Activated naive CD8-positive, alpha-beta T cell treated with anti-CD3 and anti-CD28 coated beads, Interleukin-2, amount 50 U/mL, for 24 hours (primary cell): ENCODE data around the gene FADS6.

Experiments used
- ATAC-seq: fragments of 150-1000 bp; cut with Tn5 transposase; one replicate; pipeline ENCODE4 v1.10.0; 2021
- DNase-seq: peaks from one replicate; pipeline ENCODE4 v3.0.0; 2021
- H3K27ac Mint-ChIP-seq: one replicate; pipeline ENCODE4 v1.8.0; 2021; ENCODE audit warnings: mild to moderate bottlenecking, mixed read lengths
- H3K27me3 Mint-ChIP-seq: one replicate; pipeline ENCODE4 v1.8.0; 2021; ENCODE audit warnings: mixed read lengths
- H3K36me3 Mint-ChIP-seq: one replicate; pipeline ENCODE4 v1.8.0; 2021; ENCODE audit warnings: low read depth, mixed read lengths
- H3K4me1 Mint-ChIP-seq: one replicate; pipeline ENCODE4 v1.8.0; 2021; ENCODE audit warnings: mixed read lengths
- H3K4me3 Mint-ChIP-seq: one replicate; pipeline ENCODE4 v1.8.0; 2021; ENCODE audit warnings: mild to moderate bottlenecking, moderate library complexity, mixed read lengths
- H3K9me3 Mint-ChIP-seq: one replicate; pipeline ENCODE4 v1.8.0; 2021; ENCODE audit warnings: mixed read lengths

Gene FADS6

DNA sequence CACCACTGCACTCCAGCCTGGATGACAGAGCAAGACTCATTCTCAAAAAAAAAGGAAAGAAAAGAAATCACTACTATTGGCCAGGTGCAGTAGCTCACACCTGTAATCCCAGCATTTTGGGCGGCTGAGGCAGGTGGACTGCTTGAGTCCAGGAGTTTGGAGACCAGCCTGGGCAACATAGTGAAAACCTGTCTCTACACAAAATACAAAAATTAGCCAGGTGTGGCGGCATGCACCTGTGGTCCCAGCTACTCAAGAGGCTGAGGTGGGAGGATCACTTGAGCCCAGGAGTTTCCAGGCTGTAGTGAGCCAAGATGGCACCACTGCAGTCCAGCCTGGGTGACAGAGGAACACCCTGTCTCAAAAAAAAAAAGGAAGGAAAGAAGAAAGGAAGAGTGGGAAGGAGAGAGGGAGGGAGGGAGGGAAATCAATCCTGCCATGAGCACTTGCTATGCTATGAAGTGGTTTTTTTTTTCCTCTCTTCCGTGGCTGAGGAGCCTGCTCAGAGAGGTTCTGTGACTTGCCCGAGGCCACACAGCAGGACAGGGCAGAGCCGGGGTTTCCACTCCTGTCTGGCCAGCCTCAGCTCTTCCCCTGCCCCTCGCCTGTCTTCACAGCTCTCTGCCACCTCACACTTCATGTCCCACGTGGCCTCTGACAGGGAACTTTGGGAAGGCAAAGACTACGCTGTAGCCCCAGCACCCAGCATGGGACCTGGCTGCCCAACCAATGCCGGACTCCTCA is 44.6 kb downstream of the FADS6 start:
- peaks cover 25% of the 10 kb centered on the region for H3K27me3 Mint-ChIP-seq
- DNase-seq (no peak), ATAC-seq (no peak)
- H3K4me1 Mint-ChIP-seq = peaks cover 3% of the 10 kb centered on the region
- H3K9me3 Mint-ChIP-seq = no peaks in the 10 kb centered on the region
- no peak overlapping the region for H3K4me3 Mint-ChIP-seq
- H3K27ac Mint-ChIP-seq = no peak overlapping the region
- no peaks in the 10 kb centered on the region for H3K36me3 Mint-ChIP-seq

- Mint-ChIP-seq H3K27me3 (peaks cover 27% of the 10 kb centered on the region), H3K9me3 (no peaks in the 10 kb centered on the region), H3K4me1 (peaks cover 4% of the 10 kb centered on the region), H3K27ac (no peak overlapping the region), H3K4me3 (no peak overlapping the region), H3K36me3 (no peaks in the 10 kb centered on the region)
- no peak for DNase-seq
- no peak for ATAC-seq
Measured at GRCh38 chr17:74846621-74847020, 46.8 kb downstream of the FADS6 start.

GRCh38 chr17:74843352-74843627 is 50.1 kb downstream of the FADS6 start:
- H3K27me3 Mint-ChIP-seq = peaks cover 24% of the 10 kb centered on the region
- H3K9me3 Mint-ChIP-seq = no peaks in the 10 kb centered on the region
- peaks cover 19% of the 10 kb centered on the region for H3K4me1 Mint-ChIP-seq
- no peaks in the 10 kb centered on the region for H3K36me3 Mint-ChIP-seq
- ATAC-seq (no peak), DNase-seq (no peak)
- H3K4me3 Mint-ChIP-seq = no peak overlapping the region
- H3K27ac Mint-ChIP-seq = no peak overlapping the region

DNA sequence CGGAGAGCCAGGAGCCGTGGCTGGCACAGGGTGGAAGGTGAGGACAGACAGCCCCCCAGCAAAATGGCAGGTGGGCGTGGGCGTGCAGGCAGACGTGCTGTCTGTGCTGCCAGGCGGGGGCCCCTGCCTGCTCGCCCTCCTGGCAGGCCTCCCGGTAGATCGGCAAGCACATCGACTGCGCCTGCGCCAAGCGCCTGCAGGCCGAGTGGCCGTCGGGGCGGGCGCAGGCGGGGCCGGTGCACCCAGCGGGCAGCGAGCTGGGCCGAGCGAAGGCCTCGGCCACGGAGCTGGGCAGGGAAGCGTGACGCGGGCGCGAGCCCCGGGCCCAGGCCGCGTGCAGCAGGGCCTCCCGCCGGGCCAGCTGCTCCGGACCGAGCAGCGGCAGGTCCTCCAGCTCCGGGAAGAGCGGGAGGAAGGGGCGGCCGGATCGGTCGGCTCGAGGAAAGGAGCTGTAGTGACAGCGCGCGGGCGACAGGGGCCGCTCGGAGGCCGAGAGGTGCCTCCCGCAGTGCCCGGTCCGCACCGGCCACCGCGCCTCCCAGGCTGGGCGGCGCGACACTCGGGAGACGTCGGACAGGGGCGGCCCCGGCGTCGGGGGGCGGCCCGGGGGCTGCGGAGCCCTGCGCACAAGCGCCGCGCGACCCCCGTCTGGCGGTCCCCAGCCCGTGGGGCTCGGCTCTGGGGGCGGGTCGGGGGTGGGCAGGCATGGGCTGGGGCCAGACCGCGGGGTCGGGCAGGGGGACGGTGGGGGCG is 50.7 kb downstream of the FADS6 start:
- H3K4me3 Mint-ChIP-seq = no peak overlapping the region
- H3K9me3 Mint-ChIP-seq = no peaks in the 10 kb centered on the region
- H3K27me3 Mint-ChIP-seq = peaks cover 24% of the 10 kb centered on the region
- ATAC-seq = peak; percentile 41
- no peak for DNase-seq
- no peaks in the 10 kb centered on the region for H3K36me3 Mint-ChIP-seq
- peaks cover 19% of the 10 kb centered on the region for H3K4me1 Mint-ChIP-seq
- no peak overlapping the region for H3K27ac Mint-ChIP-seq

DNA sequence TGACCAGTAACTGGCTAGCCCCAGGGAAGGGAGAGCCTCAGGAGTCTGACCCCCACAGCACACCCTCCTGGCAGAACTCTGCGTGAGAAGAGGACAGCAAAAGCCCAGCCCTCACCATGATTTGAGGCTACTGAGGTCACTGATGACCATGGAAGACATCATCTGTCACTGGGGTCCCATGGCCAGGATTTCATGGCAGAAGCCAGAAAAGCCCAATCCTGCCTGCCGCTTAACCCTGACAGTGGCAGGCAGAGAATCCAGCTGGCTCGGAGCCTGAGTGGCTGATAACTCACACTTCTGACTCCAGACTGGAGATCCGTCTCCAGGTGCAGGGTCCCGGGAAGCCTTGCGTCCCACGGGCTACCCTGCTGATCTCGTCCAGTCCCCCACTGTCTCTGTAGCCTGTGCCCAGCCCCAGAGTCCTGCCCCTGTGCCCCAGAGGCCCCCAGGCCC is 51.3 kb downstream of the FADS6 start:
- Mint-ChIP-seq H3K27me3 (peaks cover 24% of the 10 kb centered on the region), H3K9me3 (no peaks in the 10 kb centered on the region), H3K4me1 (peaks cover 19% of the 10 kb centered on the region), H3K36me3 (no peaks in the 10 kb centered on the region), H3K27ac (no peak overlapping the region), H3K4me3 (no peak overlapping the region)
- no peak for DNase-seq
- no peak for ATAC-seq

- DNase-seq (no peak), ATAC-seq (no peak)
- H3K27ac Mint-ChIP-seq = peak overlapping the region; percentile 35
- H3K9me3 Mint-ChIP-seq = no peaks in the 10 kb centered on the region
- peaks cover 6% of the 10 kb centered on the region for H3K36me3 Mint-ChIP-seq
- peaks cover 24% of the 10 kb centered on the region for H3K27me3 Mint-ChIP-seq
- peaks cover 19% of the 10 kb centered on the region for H3K4me1 Mint-ChIP-seq
- no peak overlapping the region for H3K4me3 Mint-ChIP-seq
Measured at GRCh38 chr17:74840989-74841666, 52.3 kb downstream of the FADS6 start.

- H3K36me3 Mint-ChIP-seq = peaks cover 8% of the 10 kb centered on the region
- H3K27ac Mint-ChIP-seq = no peak overlapping the region
- no peak overlapping the region for H3K4me3 Mint-ChIP-seq
- H3K4me1 Mint-ChIP-seq = peaks cover 19% of the 10 kb centered on the region
- no peak for DNase-seq
- peaks cover 24% of the 10 kb centered on the region for H3K27me3 Mint-ChIP-seq
- no peaks in the 10 kb centered on the region for H3K9me3 Mint-ChIP-seq
- ATAC-seq = peak; percentile 52
Measured at GRCh38 chr17:74839990-74840852, 53.2 kb downstream of the FADS6 start.

DNA sequence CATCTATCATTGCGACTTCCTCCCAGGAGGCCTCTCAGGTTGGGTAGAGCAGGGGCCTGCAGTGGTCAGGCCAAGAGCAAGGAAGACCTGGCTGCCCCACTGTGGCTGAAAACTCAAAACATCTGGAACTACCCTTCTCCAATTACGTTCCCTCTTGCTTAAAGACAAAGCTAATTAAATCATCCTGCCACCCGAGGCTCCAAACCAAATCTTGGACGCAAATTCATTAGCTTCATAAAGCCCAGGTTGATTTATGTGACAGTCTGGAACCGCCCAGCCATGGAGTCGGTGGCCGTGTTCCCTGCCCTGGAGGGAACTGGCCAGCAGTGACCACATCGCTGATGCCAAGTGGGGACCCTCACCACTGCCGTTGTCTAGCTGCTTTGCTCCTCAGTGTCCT is 55.2 kb downstream of the FADS6 start:
- no peaks in the 10 kb centered on the region for H3K9me3 Mint-ChIP-seq
- H3K27ac Mint-ChIP-seq = no peak overlapping the region
- ATAC-seq (no peak), DNase-seq (no peak)
- peaks cover 22% of the 10 kb centered on the region for H3K4me1 Mint-ChIP-seq
- H3K36me3 Mint-ChIP-seq = peaks cover 8% of the 10 kb centered on the region
- H3K4me3 Mint-ChIP-seq = no peak overlapping the region
- H3K27me3 Mint-ChIP-seq = peaks cover 13% of the 10 kb centered on the region

DNA sequence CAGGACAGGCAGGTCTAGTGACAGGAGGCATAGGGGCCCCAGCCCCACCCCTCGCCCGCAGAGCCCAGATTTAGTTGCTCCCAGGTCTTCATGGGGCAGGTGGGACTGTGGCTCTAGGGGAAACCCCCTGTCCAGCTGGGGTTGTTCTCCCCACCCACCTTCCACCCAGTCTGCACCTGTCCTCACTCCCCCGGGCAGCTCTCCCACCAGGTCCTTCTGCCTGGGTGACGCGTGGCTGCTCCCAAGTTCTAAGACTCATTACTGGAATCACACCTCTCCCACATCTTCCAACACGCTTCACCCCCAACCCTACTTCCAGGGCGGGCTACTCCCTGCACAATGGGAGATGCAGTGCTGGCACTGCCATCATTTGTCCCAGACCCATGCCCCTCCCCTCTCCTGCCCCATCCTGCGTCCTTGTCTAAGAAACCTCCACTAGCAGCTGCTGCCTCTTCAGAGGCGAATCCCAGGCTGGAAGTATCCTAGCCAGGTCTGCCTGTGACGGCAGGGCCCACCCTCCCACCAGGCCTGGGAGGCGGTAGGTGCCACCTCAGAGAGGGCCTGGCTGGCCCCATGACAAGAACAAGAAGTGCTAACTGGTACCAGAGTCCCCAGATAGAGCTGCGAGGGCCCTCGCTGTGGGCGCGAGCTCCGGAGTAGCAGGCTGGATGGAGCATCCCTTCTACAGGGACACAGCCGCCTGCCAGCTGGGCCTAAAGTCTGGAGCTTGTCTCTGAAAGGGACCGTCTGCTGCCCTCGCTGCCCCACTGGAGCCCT is 56.6 kb downstream of the FADS6 start:
- Mint-ChIP-seq H3K4me3 (no peak overlapping the region), H3K36me3 (peaks cover 8% of the 10 kb centered on the region), H3K27ac (no peak overlapping the region), H3K4me1 (peaks cover 19% of the 10 kb centered on the region), H3K27me3 (peaks cover 9% of the 10 kb centered on the region), H3K9me3 (no peaks in the 10 kb centered on the region)
- ATAC-seq (no peak), DNase-seq (no peak)

- Mint-ChIP-seq H3K4me3 (no peak overlapping the region), H3K27me3 (peaks cover 3% of the 10 kb centered on the region), H3K4me1 (peaks cover 16% of the 10 kb centered on the region), H3K9me3 (no peaks in the 10 kb centered on the region), H3K36me3 (peaks cover 8% of the 10 kb centered on the region), H3K27ac (no peak overlapping the region)
- no peak for ATAC-seq
- no peak for DNase-seq
Measured at GRCh38 chr17:74836191-74836590, 57.2 kb downstream of the FADS6 start.

DNA sequence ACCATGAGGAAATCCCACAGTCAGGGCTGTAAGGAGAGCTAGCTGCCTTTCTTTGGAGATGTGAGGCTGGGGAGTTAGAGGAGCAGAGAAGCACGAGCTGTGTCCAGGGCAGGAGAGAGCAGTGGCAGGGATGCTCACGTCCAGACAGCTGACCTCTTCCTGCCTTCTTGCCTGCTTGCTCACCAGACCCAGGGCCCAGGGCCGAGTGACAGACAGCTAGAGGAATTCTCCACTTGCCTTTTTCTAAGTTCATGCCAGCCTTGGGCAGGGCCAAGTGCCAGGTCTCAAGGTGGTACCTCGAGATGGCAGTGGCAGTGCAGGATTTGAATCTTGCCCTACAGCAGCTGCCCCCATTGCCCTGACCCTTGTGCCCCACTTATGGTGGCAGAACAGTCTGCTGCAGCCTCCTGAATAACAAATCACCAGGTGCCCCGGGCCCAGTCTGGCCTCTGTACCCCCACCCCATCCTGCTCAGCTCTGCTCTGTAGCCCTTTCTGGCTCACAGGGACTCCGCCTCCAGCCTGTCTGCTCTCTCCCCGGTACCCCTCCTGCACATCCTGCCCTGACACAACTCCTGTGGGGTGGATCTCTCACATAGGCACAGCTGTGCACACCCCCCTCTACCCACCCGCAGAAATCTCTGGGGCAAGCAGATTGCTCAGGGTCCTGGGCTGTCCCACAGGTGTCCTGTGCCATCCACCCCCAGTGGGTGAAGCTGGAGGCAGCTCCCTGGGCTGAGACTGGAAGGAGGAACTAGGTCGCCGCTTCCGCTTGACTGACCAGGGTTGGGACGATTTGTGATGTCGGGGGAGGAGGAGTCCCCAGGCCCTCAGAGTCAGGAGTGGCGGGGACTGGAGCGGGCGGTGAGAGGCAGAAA is 59.7 kb downstream of the FADS6 start:
- H3K27ac Mint-ChIP-seq = no peak overlapping the region

DNA sequence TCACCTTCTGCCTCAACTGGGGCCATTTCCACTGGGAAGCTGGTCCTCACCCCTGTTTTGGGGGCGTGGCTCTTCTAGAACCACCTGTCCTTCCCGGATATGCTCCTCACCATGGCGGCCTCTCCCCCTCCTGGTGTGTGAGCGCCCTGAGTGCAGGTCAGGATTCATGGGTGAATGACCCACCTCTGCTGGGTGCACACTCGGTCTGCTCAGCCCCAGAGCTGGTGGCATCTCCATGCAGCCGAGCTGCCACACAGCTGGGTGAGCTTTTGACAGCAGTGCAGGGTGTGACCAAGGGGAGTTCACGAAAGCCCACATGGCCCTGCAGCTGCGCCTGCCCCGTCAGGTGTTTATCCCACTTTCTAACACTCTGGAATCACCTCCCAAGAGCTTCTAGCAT is 61.0 kb downstream of the FADS6 start:
- peaks cover 2% of the 10 kb centered on the region for H3K4me1 Mint-ChIP-seq
- no peaks in the 10 kb centered on the region for H3K9me3 Mint-ChIP-seq
- ATAC-seq (no peak), DNase-seq (no peak)
- H3K27ac Mint-ChIP-seq = no peak overlapping the region
- H3K27me3 Mint-ChIP-seq = no peaks in the 10 kb centered on the region
- H3K4me3 Mint-ChIP-seq = no peak overlapping the region
- H3K36me3 Mint-ChIP-seq = peaks cover 10% of the 10 kb centered on the region

More for the DNA sequence above, 59.7 kb downstream of the FADS6 start:
- ATAC-seq (no peak), DNase-seq (no peak)
- Mint-ChIP-seq H3K36me3 (peaks cover 10% of the 10 kb centered on the region), H3K9me3 (no peaks in the 10 kb centered on the region), H3K27me3 (no peaks in the 10 kb centered on the region), H3K4me3 (no peak overlapping the region), H3K4me1 (peaks cover 2% of the 10 kb centered on the region)
